Caco-2 (cell line): ENCODE measurements around the gene CEACAM21. TPM values are rescaled to one million over a fixed set of nuclear protein-coding genes. Genes with fewer than 3 reads are reported as not detected.

Experiments used
- BruUV-seq: library from RNA; stranded (reverse); fragments of 400-500 nt; replicated peaks from 2 replicates; lab custom pipeline; 2021; lab: Mats Ljungman, UMichigan
- CTCF ChIA-PET: fragments of 300-600 bp; sonication (Branson Sonifier 250); formaldehyde crosslinking; loops from one replicate; lab custom pipeline; 2022; ENCODE audit warnings: antibody characterized with exemption; lab: Charles Lee
- POLR2A ChIA-PET: fragments of 300-600 bp; sonication (Branson Sonifier 250); formaldehyde crosslinking; loops from one replicate; lab custom pipeline; 2022; ENCODE audit warnings: antibody characterized with exemption; lab: Charles Lee
- DNase-seq, 2 experiments: peaks; one replicate each; pipeline versions ENCODE4 v3.0.0 to v3.0.0-alpha.2; 2020 to 2022
- H3K27me3 ChIP-seq: replicated peaks from 2 replicates; pipeline ENCODE4 v1.6.0; 2011; ENCODE audit warnings: low read length; ENCODE audit not compliant: control insufficient read depth, insufficient read depth
- H3K36me3 ChIP-seq: 2 replicates; pipeline ENCODE4 v1.5.1; 2011; ENCODE audit warnings: low read length; ENCODE audit not compliant: control insufficient read depth, insufficient read depth
- H3K4me1 ChIP-seq: fragments of 250-450 bp; sonication (Bioruptor Pico); 2 replicates; pipeline ENCODE4 v1.5.1; 2020; ENCODE audit warnings: mild to moderate bottlenecking
- H3K4me3 ChIP-seq: 2 replicates; pipeline ENCODE4 v1.5.1; 2011; ENCODE audit warnings: low read depth, mild to moderate bottlenecking, control low read depth, low read length
- H3K9me3 ChIP-seq: fragments of 250-450 bp; sonication (Bioruptor Pico); 2 replicates; pipeline ENCODE4 v1.5.1; 2020; ENCODE audit warnings: mild to moderate bottlenecking, moderate library complexity
- H3K27ac Mint-ChIP-seq: one replicate; pipeline ENCODE4 v1.8.0; 2022; ENCODE audit warnings: mixed read lengths; ENCODE audit not compliant: unreplicated experiment
- H3K27me3 Mint-ChIP-seq: one replicate; pipeline ENCODE4 v1.8.0; 2022; ENCODE audit warnings: mixed read lengths; ENCODE audit not compliant: insufficient read depth, unreplicated experiment
- H3K36me3 Mint-ChIP-seq: one replicate; pipeline ENCODE4 v1.8.0; 2022; ENCODE audit warnings: mild to moderate bottlenecking, mixed read lengths; ENCODE audit not compliant: insufficient read depth, unreplicated experiment
- H3K4me1 Mint-ChIP-seq: one replicate; pipeline ENCODE4 v1.8.0; 2022; ENCODE audit warnings: low read depth, mixed read lengths; ENCODE audit not compliant: unreplicated experiment
- H3K4me3 Mint-ChIP-seq: one replicate; pipeline ENCODE4 v1.8.0; 2022; ENCODE audit warnings: mild to moderate bottlenecking, moderate library complexity, mixed read lengths; ENCODE audit not compliant: unreplicated experiment
- H3K9me3 Mint-ChIP-seq: one replicate; pipeline ENCODE4 v1.8.0; 2022; ENCODE audit warnings: mixed read lengths; ENCODE audit not compliant: unreplicated experiment
- intact Hi-C: fragments of 100-400 bp; cut with micrococcal nuclease; formaldehyde crosslinking; loops from one replicate; pipeline ENCODE4 v1.10.0; 2022; ENCODE audit not compliant: unreplicated experiment
- total RNA-seq: library from RNA; stranded (reverse); gene quantifications from 2 replicates; pipeline ENCODE4 v1.2.3, GENCODE V29; 2022
- TF ChIP-seq, protein P1 (sequence below), 2 experiments: fragments of 200-600 bp in 1 of 2; IDR thresholded peaks; 1 replicate in 1 of 2; 2 replicates in 1 of 2; pipeline versions ENCODE4 v1.5.1 to v1.8.0; 2011 to 2022; ENCODE audit warnings: antibody characterized with exemption in 1 of 2, control low read depth in 1 of 2, inconsistent platforms in 1 of 2, low read depth in 1 of 2, low read length in 1 of 2, mild to moderate bottlenecking in 1 of 2, moderate library complexity in 1 of 2; ENCODE audit not compliant: insufficient read depth in 1 of 2, severe bottlenecking in 1 of 2, unreplicated experiment in 1 of 2

The CEACAM21 gene
- total RNA-seq, 1 experiment from 2014 or later, result not detected

- intact Hi-C loops, result no loop called here
- no peak for DNase-seq
Observed at GRCh38 chr19:41555748-41556147, 20.2 kb upstream of the CEACAM21 start.

DNA sequence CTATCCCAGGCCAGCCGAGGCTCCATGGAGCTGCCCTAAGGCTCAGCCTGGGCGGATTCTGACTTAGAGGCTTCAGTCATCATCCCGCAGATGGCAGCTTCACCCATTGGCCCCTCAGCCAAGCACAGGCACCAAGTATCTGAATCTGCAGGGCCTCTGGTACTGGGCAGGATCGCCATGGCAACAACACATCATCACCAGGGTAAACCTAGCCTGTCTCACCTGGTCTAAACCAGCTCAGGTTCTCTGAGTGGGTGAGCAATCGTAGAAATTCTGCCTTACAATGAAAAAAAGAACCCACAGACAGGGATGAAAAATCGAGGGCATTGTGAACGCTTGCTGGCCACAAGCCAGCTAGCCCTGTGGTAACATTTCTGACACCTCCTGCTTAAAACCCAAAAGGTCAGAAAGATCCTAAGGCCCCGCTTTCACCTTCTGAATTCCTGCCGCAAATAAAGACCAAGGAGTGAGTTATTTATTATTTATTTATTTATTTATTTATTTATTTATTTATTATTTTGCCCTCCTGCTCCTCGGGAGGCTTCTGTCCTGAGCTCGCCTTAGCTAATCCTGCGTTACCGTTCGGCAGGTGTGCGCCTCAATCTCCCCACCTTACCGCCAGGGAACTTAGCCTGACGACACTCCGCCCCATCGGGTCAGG, 12.0 kb upstream of the CEACAM21 start:
- H3K4me3 Mint-ChIP-seq, result no peak overlapping the region

More at GRCh38 chr19:41555748-41556147, 20.2 kb upstream of the CEACAM21 start:
- no TSS peak for BruUV-seq
- POLR2A ChIA-PET, result no interaction called here
- H3K4me3 ChIP-seq, result no peak overlapping the region
- H3K27ac Mint-ChIP-seq, result no peak overlapping the region
- H3K4me3 Mint-ChIP-seq, result no peak overlapping the region
- no peaks in the 10 kb centered on the region for H3K36me3 Mint-ChIP-seq
- H3K27me3 Mint-ChIP-seq, result peaks cover 21% of the 10 kb centered on the region
- CTCF ChIA-PET, result no interaction called here
- no peaks in the 10 kb centered on the region for H3K4me1 ChIP-seq
- H3K27me3 ChIP-seq, result peaks cover 1% of the 10 kb centered on the region; the same call in 1 of the 2 replicates
- no peaks in the 10 kb centered on the region for H3K36me3 ChIP-seq
- H3K9me3 Mint-ChIP-seq, result no peaks in the 10 kb centered on the region
- no peaks in the 10 kb centered on the region for H3K9me3 ChIP-seq
- TF ChIP-seq, protein P1, sequence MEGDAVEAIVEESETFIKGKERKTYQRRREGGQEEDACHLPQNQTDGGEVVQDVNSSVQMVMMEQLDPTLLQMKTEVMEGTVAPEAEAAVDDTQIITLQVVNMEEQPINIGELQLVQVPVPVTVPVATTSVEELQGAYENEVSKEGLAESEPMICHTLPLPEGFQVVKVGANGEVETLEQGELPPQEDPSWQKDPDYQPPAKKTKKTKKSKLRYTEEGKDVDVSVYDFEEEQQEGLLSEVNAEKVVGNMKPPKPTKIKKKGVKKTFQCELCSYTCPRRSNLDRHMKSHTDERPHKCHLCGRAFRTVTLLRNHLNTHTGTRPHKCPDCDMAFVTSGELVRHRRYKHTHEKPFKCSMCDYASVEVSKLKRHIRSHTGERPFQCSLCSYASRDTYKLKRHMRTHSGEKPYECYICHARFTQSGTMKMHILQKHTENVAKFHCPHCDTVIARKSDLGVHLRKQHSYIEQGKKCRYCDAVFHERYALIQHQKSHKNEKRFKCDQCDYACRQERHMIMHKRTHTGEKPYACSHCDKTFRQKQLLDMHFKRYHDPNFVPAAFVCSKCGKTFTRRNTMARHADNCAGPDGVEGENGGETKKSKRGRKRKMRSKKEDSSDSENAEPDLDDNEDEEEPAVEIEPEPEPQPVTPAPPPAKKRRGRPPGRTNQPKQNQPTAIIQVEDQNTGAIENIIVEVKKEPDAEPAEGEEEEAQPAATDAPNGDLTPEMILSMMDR (IDR thresholded peaks at IDR 0.05; ENCODE audit: insufficient read depth in 1 of 2, low read depth in 1 of 2, low read length in 1 of 2, severe bottlenecking in 1 of 2, unreplicated experiment in 1 of 2), result no peak
- no peaks in the 10 kb centered on the region for H3K4me1 Mint-ChIP-seq

More for the DNA sequence above, 12.0 kb upstream of the CEACAM21 start:
- no peak for DNase-seq
- Mint-ChIP-seq H3K4me1 (no peaks in the 10 kb centered on the region), H3K27ac (no peak overlapping the region), H3K27me3 (peaks cover 22% of the 10 kb centered on the region), H3K9me3 (no peaks in the 10 kb centered on the region), H3K36me3 (no peaks in the 10 kb centered on the region)
- H3K4me1 ChIP-seq, result no peaks in the 10 kb centered on the region
- no peaks in the 10 kb centered on the region for H3K27me3 ChIP-seq
- BruUV-seq, result no TSS peak
- H3K4me3 ChIP-seq, result no peak overlapping the region
- no peaks in the 10 kb centered on the region for H3K9me3 ChIP-seq
- POLR2A ChIA-PET, result no interaction called here
- H3K36me3 ChIP-seq, result no peaks in the 10 kb centered on the region
- CTCF ChIA-PET, result interaction anchor here (0.6 to 1.4 kb wide), 11 partner anchors 14 to 222 kb away, joined by 3 to 15 read pairs (median 4); partner anchors contain the start of genes B9D2, DMAC2 and ERICH4
- TF ChIP-seq, protein P1 (IDR thresholded peaks at IDR 0.05; ENCODE audit: insufficient read depth in 1 of 2, low read depth in 1 of 2, low read length in 1 of 2, severe bottlenecking in 1 of 2, unreplicated experiment in 1 of 2), result no peak
- intact Hi-C loops, result loop anchor here (1.0 to 10.0 kb wide), 2 partner anchors 115 to 219 kb away; no protein-coding TSS in a partner anchor
